ENCODE data around the gene E2F4. TPM values are rescaled to one million over a fixed set of nuclear protein-coding genes. Genes with fewer than 3 reads are reported as not detected.
A peak's percentile ranks its signal among the peaks of the same experiment; 100 is the strongest.

The E2F4 gene
- total and polyA plus RNA-seq, 2 of the 8 experiments (the other 6 are each of a cell fraction or from before 2014, with no cell fraction given), result 79.9 to 157 TPM

- TF ChIP-seq CHD7 (IDR thresholded peaks at IDR 0.05; ENCODE audit: insufficient replicate concordance, low read length) (no peak), YY1 (IDR thresholded peaks at IDR 0.05; ENCODE audit: low read depth, low read length) (0 out of 2 replicates have a peak, but pooled peaks have one; percentile 36), RNF2 (IDR thresholded peaks at IDR 0.05; ENCODE audit: borderline replicate concordance, low read depth, low read length, missing control alignments, poor library complexity, severe bottlenecking) (no peak), KDM1A (IDR thresholded peaks at IDR 0.05; ENCODE audit: borderline replicate concordance, low read length) (no peak), SP1 (IDR thresholded peaks at IDR 0.05; ENCODE audit: low read depth, low read length) (no peak), ZNF274 (IDR thresholded peaks at IDR 0.05; ENCODE audit: borderline replicate concordance, extremely low read depth, low read length) (no peak), FOSL1 (IDR thresholded peaks at IDR 0.05; ENCODE audit: insufficient read depth, low read depth, low read length) (no peak), SAP30 (IDR thresholded peaks at IDR 0.05; ENCODE audit: insufficient read depth, insufficient replicate concordance, low read length) (no peak), TAF1 (IDR thresholded peaks at IDR 0.05; ENCODE audit: low read depth, low read length) (no peak)
- TF ChIP-seq, protein P1, sequence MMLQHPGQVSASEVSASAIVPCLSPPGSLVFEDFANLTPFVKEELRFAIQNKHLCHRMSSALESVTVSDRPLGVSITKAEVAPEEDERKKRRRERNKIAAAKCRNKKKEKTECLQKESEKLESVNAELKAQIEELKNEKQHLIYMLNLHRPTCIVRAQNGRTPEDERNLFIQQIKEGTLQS (IDR thresholded peaks at IDR 0.05; ENCODE audit: insufficient read depth, low read depth, low read length), result 0 out of 2 replicates have a peak, but pooled peaks have one; percentile 59
Observed at GRCh38 chr16:67150833-67151396, 41.0 kb upstream of the E2F4 start, which contains the start of gene B3GNT9 (continued).
